ENCODE measurements around the gene ARPC5.
A peak's percentile ranks its signal among the peaks of the same experiment; 100 is the strongest.

The ARPC5 gene

GRCh38 chr1:183592733-183593132, 42.9 kb downstream of the ARPC5 start:
- Histone ChIP-seq H3K36me3 (ENCODE audit: control insufficient read depth, low read length) (no peaks in the 10 kb centered on the region), H3K79me2 (ENCODE audit: control insufficient read depth, low read length) (no peaks in the 10 kb centered on the region), H3K4me3 (ENCODE audit: low read length) (peak overlapping the region; percentile 25; the same call in 1 of the 2 replicates), H4K20me1 (ENCODE audit: control insufficient read depth, insufficient read depth, low read depth, low read length) (no peaks in the 10 kb centered on the region), H3K9me3 (ENCODE audit: control insufficient read depth, insufficient read depth, low read length) (no peaks in the 10 kb centered on the region), H3F3A (ENCODE audit: control insufficient read depth, insufficient read depth) (no peaks in the 10 kb centered on the region), H3K9me2 (replicated peaks; ENCODE audit: control insufficient read depth, low read length) (no peaks in the 10 kb centered on the region), H3K27ac (ENCODE audit: low read depth, low read length) (no peak overlapping the region), H3K27me3 (ENCODE audit: control insufficient read depth, low read length) (peaks cover 19% of the 10 kb centered on the region), H3K4me1 (ENCODE audit: control insufficient read depth, low read length) (peaks cover 38% of the 10 kb centered on the region), H3K4me2 (ENCODE audit: low read length) (peak overlapping the region; percentile 40)
- TF ChIP-seq EZH2phosphoT487 (IDR thresholded peaks at IDR 0.05; ENCODE audit: borderline replicate concordance, low read length) (no peak), CTCF (IDR thresholded peaks at IDR 0.05; ENCODE audit: low read depth, low read length, poor library complexity, severe bottlenecking) (no peak)

GRCh38 chr1:183590244-183591191, 45.1 kb downstream of the ARPC5 start, which contains the start of gene NCF2:
Gene NCF2, minus strand, starts transcription at chr1:183590459. Its CDS starts 130 bp downstream, at chr1:183590329.
- H3K4me3 ChIP-seq (ENCODE audit: low read length) = peak within 1 kb of the TSS; percentile 23
- no peaks in the 10 kb centered on the region for H4K20me1 ChIP-seq (ENCODE audit: control insufficient read depth, insufficient read depth, low read depth, low read length)
- no peaks in the 10 kb centered on the region for H3K36me3 ChIP-seq (ENCODE audit: control insufficient read depth, low read length)
- no peaks in the 10 kb centered on the region for H3K79me2 ChIP-seq (ENCODE audit: control insufficient read depth, low read length)
- peak within 1 kb of the TSS; percentile 48 for H3K4me2 ChIP-seq (ENCODE audit: low read length)
- H3K27me3 ChIP-seq (ENCODE audit: control insufficient read depth, low read length) = peaks cover 2% of the 10 kb centered on the region; the same call in 1 of the 2 replicates
- no peaks in the 10 kb centered on the region for H3F3A ChIP-seq (ENCODE audit: control insufficient read depth, insufficient read depth)
- peak within 1 kb of the TSS; percentile 25; the same call in 1 of the 2 replicates for H3K27ac ChIP-seq (ENCODE audit: low read depth, low read length)
- no peak for TF ChIP-seq CTCF (IDR thresholded peaks at IDR 0.05; ENCODE audit: low read depth, low read length, poor library complexity, severe bottlenecking)
- TF ChIP-seq EZH2phosphoT487 (IDR thresholded peaks at IDR 0.05; ENCODE audit: borderline replicate concordance, low read length) = no peak
- no peaks in the 10 kb centered on the region for H3K9me2 ChIP-seq (replicated peaks; ENCODE audit: control insufficient read depth, low read length)
- H3K4me1 ChIP-seq (ENCODE audit: control insufficient read depth, low read length) = peaks cover 38% of the 10 kb centered on the region
- no peaks in the 10 kb centered on the region for H3K9me3 ChIP-seq (ENCODE audit: control insufficient read depth, insufficient read depth, low read length)

- TF ChIP-seq EZH2phosphoT487 (IDR thresholded peaks at IDR 0.05; ENCODE audit: borderline replicate concordance, low read length) (no peak), CTCF (IDR thresholded peaks at IDR 0.05; ENCODE audit: low read depth, low read length, poor library complexity, severe bottlenecking) (no peak)
- H3K79me2 ChIP-seq (ENCODE audit: control insufficient read depth, low read length) = no peaks in the 10 kb centered on the region
- peak overlapping the region; percentile 23 for H3K4me3 ChIP-seq (ENCODE audit: low read length)
- H3K4me2 ChIP-seq (ENCODE audit: low read length) = peak overlapping the region; percentile 48
- no peaks in the 10 kb centered on the region for H3K36me3 ChIP-seq (ENCODE audit: control insufficient read depth, low read length)
- H3K9me3 ChIP-seq (ENCODE audit: control insufficient read depth, insufficient read depth, low read length) = no peaks in the 10 kb centered on the region
- H3K27me3 ChIP-seq (ENCODE audit: control insufficient read depth, low read length) = peaks cover 2% of the 10 kb centered on the region; the same call in 1 of the 2 replicates
- no peaks in the 10 kb centered on the region for H3K9me2 ChIP-seq (replicated peaks; ENCODE audit: control insufficient read depth, low read length)
- H3F3A ChIP-seq (ENCODE audit: control insufficient read depth, insufficient read depth) = no peaks in the 10 kb centered on the region
- H3K4me1 ChIP-seq (ENCODE audit: control insufficient read depth, low read length) = peaks cover 41% of the 10 kb centered on the region
- no peaks in the 10 kb centered on the region for H4K20me1 ChIP-seq (ENCODE audit: control insufficient read depth, insufficient read depth, low read depth, low read length)
- H3K27ac ChIP-seq (ENCODE audit: low read depth, low read length) = peak overlapping the region; percentile 25; the same call in 1 of the 2 replicates
These were observed 45.7 kb downstream of the ARPC5 start for GRCh38 chr1:183589874-183590243.

Data from DOHH2 (cell line).